COLO829 (cell line): ENCODE measurements around the gene GRM6.
A peak's percentile ranks its signal among the peaks of the same experiment; 100 is the strongest.

Experiments
- DNase-seq: peaks from one replicate; pipeline ENCODE4 v3.0.0; 2012; ENCODE audit warnings: low spot score

GRM6 gene

DNA sequence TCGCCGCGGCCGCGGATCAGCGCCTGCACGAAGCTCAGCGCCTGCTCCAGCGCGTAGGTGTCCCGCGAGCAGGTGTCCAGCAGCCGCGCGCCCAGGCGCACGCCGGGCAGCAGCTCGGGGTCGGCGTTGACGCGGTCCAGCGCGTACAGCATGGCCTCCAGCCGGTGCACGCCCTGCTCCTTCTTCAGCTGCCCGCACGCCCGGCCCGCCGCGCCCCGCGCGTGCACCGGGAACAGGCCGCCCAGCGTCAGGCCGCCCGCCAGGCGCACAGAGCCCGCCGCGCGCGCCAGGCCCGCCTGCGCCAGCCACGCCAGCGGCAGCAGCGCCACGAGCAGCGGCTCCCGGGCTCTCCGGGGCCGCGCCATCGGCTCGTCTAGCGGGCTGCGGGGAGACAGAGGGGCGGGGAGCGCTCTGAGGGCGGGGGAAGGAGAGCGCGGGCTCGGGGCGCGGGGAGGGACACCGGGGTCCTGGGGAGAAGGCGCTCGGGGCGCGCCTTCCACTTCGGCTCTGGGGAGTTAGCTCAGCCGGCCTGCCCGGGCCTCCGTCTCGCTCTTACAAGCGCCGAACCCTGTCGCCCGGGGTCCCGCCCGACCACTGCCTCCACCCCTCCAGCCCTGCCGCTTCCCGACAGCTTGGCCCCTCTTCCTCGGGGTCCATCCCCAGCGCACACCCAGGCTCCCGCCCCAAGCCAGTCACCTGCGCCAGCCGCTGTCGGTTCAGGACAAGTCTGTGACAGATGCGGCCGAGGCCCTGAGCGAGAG, at the start of gene GRM6:
GRM6 (minus strand) TSS at position 741 of the 761 bp plus-strand sequence; CDS start at position 365, 376 bp downstream.
- DNase-seq: no peak

DNA sequence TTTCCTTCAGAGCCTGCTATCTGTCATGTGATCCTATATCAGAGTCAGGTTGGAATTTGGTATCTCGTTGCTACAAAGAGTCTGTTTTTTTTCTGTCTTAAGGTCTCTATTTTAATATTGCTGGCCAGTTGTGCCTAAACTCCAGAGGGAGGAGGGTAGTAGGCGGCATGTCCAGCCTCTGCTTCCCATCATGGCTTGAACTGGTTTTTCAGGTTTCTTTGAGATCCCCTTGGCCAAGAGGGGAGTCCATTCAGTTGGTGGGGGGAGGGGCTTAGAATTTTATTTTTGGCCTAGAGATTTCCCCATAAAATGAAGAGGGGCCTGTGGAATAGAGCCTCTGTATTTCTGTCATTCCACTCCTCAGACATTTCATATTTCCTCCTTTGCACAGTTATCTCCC, 49.6 kb upstream of the GRM6 start:
- no peak for DNase-seq

DNA sequence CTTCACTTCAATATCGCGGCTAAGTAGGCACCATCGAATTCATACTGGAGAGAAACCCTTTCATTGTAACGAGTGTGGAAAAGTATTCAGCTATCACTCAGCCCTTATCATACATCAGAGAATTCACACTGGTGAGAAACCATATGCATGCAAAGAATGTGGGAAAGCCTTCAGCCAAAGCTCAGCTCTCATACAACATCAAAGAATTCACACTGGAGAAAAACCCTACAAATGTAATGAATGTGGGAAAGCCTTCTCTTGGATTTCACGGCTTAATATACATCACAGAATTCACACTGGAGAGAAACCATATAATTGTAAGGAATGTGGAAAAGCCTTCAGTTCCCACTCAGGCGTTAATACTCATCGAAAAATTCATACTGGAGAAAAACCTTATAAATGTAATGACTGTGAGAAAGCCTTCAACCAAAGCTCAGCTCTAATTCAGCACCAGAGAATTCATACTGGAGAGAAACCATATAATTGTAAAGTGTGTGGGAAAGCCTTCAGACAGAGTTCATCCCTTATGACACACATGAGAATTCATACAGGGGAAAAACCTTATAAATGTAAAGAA, 38.0 kb upstream of the GRM6 start:
- no peak for DNase-seq

- DNase-seq: peak; percentile 61
Measured at GRCh38 chr5:179023528-179024189, 28.5 kb upstream of the GRM6 start, which contains the start of gene ZNF879. Gene ZNF879 (plus strand): TSS chr5:179023804. CDS start chr5:179025005, 1,201 bp downstream.

- DNase-seq: no peak
Measured at GRCh38 chr5:179008667-179009066, 13.5 kb upstream of the GRM6 start.

GRCh38 chr5:179006564-179006963, 11.4 kb upstream of the GRM6 start:
- DNase-seq: no peak

- DNase-seq: no peak
Measured at GRCh38 chr5:178998441-178998840, 3.3 kb upstream of the GRM6 start.

DNA sequence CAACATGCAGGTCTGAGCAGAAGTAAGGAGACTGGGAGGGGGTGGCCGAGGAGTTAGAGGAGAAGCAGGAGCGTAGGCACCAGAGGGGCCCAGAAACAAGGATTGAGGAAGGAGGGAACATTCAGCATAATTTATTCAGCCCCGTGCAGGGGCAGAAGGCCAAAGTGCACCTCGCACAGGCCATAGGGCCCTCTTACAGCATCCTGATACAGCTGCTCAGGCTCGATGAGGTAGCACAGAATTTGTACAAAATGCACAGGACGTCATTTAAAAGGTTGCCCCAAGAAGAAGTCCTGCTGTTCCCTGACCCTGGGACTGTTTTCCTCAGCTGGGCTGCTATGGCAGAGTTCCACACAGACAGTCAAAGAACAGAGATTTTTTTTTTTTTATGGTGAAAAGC, 2.1 kb upstream of the GRM6 start:
- no peak for DNase-seq

- DNase-seq: no peak
Measured at GRCh38 chr5:178996156-178996555, 1.0 kb upstream of the GRM6 start.

- no peak for DNase-seq
Measured at GRCh38 chr5:178995341-178995690, 196 bp upstream of the GRM6 start.

GRCh38 chr5:178993955-178994579, 1.1 kb downstream of the GRM6 start:
- no peak for DNase-seq

- no peak for DNase-seq
Measured at GRCh38 chr5:178993236-178993765, 1.8 kb downstream of the GRM6 start.

GRCh38 chr5:178992291-178992895, 2.7 kb downstream of the GRM6 start:
- DNase-seq: no peak

- no peak for DNase-seq
Measured at GRCh38 chr5:178991190-178992145, 3.7 kb downstream of the GRM6 start.

DNA sequence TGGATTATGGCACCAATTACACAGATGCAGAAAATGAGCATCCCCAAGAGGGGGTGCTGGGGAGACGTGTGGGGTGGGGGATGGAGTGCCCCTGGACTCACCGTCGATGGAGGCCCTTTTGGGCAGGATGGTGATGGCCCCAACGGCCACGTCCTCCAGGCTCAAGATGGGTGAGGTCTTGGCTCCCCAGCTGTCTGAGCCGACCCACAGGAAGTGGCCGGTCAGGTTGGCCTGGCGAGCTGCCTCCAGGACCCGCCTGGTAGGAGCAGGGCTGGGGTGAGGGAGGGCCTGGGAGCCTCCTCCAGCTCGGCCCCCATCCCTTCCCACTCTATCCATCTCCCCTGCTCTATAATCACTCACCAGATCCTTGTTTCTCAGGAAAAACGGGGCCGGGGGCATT, 4.6 kb downstream of the GRM6 start:
- no peak for DNase-seq

DNA sequence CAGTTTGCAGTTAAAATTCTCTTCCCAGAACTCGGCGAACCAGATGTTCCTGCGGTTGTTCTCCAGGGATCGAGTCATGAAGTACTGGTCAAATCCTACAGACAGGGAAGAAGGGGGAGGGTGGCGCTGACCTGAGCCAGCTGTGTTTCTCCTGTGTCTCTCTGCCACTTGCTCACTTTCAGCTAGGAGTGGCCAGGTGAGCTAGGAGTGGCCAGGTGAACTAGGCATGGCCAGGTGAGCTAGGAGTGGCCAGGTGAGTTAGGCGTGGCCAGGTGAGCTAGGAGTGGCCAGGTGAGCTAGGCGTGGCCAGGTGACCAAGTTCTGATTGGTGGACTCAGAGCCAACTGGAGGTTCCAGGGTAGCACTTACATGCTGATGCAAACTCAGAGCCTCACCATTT, 5.8 kb downstream of the GRM6 start:
- DNase-seq: no peak

GRCh38 chr5:178988436-178989220, 6.5 kb downstream of the GRM6 start:
- no peak for DNase-seq

DNA sequence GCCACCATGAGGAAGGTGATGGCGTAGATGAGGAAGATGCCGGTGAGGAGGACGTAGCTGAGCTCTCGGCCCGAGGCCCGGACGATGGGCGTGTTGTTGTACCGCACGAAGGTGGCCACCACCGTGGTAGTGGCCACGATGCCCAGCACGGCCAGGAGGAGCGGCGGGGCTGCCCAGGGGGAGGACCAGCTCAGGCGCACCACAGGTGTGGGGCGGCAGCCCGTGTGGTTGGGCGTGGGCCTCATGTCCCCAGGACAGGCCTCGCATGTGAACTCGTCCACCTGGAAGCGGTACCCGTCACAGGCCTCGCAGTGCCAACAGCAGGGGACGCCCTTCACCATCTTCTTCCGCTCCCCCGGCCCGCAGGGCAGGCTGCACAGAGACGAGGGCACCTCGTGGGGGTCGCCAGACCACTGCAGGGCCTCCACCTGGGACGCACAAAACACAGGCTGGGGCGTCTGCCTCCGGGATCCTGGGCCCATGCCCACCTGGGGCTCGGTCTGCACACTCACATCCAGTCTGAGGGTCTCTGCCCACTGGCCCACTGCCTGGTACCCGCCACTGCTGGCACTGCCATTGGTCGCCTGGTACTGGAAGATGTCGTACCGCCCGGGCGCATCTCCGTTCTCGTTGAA, 8.7 kb downstream of the GRM6 start:
- DNase-seq: no peak
